ENCODE data around the gene RNASEH2A. TPM values are rescaled to one million over a fixed set of nuclear protein-coding genes. Genes with fewer than 3 reads are reported as not detected.

The RNASEH2A gene
- total RNA-seq, 4 donors from 2014 or later = 7.1 to 19.2 (median 14.9) TPM

DNA sequence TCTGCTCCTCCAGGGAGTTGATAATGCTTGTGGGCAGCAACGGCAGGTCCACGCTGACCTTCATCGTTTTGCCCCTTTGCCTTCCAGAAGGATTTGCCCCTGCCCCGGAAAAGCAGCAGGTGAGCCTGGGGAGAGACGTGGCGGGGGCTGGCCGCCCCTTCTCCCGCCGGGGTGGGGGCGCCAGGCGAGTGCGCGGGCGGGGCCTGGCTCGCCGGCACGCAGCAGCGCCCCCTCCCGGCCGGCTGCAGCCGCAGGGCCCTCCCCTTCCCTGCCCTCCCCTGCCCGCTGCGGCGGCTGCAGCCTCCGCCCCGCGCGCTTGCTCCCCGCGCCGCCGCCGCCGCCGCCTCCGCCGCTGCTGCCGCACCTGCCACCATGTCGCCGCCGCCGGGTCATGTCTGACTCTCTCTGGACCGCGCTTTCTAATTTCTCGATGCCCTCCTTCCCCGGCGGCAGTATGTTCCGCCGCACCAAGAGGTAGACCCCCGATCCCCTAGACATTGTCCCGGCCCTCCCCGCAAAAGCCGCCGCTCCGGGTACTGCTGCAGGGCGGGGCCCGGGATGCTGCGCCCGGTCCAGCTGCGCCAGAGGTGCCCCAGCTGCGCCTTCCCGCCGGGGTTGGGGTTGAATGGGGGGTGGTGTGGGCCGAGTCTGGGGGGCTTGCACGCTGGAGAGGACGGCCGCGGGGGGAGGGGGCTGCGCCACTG, 31.9 kb downstream of the RNASEH2A start, which contains the start of gene MAST1:
MAST1 (plus strand) TSS at position 334 of the 704 bp plus-strand sequence; CDS start at position 392, 58 bp downstream.
- Histone ChIP-seq H3K27me3 (peaks cover 18 to 100% (median 37%) of the 10 kb centered on the region in 4 donors), H3K4me3 (peak within 1 kb of the TSS; percentile 17 to 60 (median 32)), H3K9me3 (no peaks in the 10 kb centered on the region), H3K36me3 (no peaks in the 10 kb centered on the region), H3K4me1 (peaks cover 15 to 61% (median 19%) of the 10 kb centered on the region in 3 donors), H3K27ac (no peak within 1 kb of the TSS)
- intact Hi-C loops (cut with DNase I) = no loop called here
- TF ChIP-seq, protein P1, sequence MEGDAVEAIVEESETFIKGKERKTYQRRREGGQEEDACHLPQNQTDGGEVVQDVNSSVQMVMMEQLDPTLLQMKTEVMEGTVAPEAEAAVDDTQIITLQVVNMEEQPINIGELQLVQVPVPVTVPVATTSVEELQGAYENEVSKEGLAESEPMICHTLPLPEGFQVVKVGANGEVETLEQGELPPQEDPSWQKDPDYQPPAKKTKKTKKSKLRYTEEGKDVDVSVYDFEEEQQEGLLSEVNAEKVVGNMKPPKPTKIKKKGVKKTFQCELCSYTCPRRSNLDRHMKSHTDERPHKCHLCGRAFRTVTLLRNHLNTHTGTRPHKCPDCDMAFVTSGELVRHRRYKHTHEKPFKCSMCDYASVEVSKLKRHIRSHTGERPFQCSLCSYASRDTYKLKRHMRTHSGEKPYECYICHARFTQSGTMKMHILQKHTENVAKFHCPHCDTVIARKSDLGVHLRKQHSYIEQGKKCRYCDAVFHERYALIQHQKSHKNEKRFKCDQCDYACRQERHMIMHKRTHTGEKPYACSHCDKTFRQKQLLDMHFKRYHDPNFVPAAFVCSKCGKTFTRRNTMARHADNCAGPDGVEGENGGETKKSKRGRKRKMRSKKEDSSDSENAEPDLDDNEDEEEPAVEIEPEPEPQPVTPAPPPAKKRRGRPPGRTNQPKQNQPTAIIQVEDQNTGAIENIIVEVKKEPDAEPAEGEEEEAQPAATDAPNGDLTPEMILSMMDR (IDR thresholded peaks at IDR 0.05) = peak in 4 of 6 experiments; percentile 41 to 66 (median 58)
- TF ChIP-seq POLR2A (IDR thresholded peaks at IDR 0.05) = no peak
- DNase-seq = no peak
- WGBS, 2 donors = no CpG with 5 or more reads among the region's 69 CpGs

DNA sequence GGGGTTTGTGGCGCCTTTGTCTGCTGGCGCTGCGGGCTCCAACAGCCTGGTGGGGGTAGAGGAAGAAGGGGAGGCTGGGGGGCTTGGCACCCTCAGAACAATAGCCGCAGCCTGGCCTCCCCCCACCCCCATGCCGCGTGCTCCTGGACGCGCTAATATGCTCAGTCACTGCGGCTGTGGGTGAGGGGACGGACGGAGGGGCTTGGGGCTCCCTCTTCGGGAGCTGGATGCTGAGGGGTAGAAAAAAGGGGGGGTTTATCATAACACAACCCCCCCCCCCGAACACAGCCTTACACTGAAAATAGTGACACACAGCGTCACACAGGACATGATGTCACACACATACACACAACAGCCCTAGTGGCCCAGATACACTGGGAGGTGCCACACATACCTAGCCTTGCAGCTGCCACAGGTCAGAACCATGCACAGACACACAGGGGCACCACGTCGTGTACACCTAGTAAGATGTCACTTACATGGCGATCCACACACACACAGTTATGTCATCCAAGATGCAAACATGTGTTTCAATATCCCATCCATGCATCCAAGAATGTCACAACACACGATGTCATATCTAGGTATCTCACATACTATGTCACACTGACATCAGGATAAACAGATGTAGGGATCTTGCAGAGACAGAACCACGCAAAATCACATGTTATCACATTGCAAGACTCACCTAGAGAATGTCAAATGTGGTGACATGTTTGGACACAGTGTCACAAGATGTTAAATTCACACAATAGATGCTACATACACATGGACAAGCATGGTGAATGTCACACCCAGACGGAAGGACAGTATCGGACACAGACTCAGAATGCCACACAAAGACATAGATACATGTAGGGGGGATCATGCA, 32.7 kb downstream of the RNASEH2A start:
- Histone ChIP-seq H3K36me3 (no peaks in the 10 kb centered on the region), H3K27ac (no peak overlapping the region), H3K27me3 (peaks cover 14 to 100% (median 33%) of the 10 kb centered on the region in 4 donors), H3K9me3 (no peaks in the 10 kb centered on the region), H3K4me1 (peaks cover 14 to 53% (median 15%) of the 10 kb centered on the region in 3 donors), H3K4me3 (peak overlapping the region in 3 of 4 donors; percentile 17 to 60 (median 42))
- DNase-seq = no peak
- WGBS, 2 donors = 45 to 49% methylated on average over 6 to 8 of the region's 21 CpGs
- no peak for TF ChIP-seq POLR2A (IDR thresholded peaks at IDR 0.05)
- TF ChIP-seq, protein P1 (IDR thresholded peaks at IDR 0.05) = no peak
- intact Hi-C loops (cut with DNase I) = no loop called here

DNA sequence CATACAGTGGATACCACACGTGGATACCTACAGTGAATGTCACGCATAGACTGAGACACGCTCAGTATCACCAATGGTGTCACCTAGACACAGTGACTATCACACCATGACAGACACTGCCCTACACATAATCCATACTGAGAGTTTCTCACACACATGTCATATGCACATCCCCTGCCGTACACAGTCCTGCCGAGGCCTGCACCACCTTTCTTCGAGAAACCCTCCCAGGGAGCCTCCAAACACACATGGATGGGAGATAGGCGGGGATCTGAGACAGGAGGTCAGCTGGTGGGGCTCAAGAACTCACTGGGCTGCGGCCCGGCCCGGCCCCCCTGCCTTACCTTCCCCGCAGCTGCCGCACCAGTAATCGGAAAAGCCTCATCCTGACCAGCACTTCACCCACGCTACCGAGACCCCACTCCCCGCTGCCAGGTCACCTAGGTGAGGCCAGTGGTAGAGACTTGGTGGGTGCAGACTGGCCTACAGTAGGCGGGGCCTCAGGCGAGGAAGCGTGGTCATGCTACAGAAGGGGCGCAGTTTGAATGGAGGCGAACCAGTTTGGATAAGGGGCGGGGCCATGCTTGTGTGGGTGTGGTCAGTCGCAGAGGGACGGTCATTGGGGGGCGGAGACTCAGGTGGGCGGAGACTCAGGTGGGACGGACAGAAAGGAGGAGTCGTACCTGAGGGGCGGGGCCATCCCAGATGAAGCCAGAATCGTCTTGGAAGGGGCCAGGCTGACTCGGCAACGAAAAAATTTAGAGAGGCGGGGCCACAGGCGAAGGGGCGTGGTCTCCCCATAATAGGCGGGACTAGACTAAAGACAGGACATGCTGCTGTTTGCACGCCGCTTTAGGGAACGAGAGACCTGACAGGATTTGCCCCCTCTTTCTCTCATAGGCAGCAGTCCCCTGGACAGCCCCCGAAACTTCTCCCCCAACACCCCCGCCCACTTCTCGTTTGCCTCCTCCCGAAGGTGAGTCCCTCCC, 34.0 kb downstream of the RNASEH2A start:
- Histone ChIP-seq H3K4me1 (peaks cover 12 to 40% (median 12%) of the 10 kb centered on the region in 3 donors), H3K27ac (no peak overlapping the region), H3K36me3 (no peaks in the 10 kb centered on the region), H3K27me3 (peaks cover 2 to 100% (median 21%) of the 10 kb centered on the region in 4 donors), H3K9me3 (no peaks in the 10 kb centered on the region), H3K4me3 (peak overlapping the region in 3 of 4 donors; percentile 9 to 44 (median 14))
- TF ChIP-seq, protein P1 (IDR thresholded peaks at IDR 0.05) = no peak
- TF ChIP-seq POLR2A (IDR thresholded peaks at IDR 0.05) = no peak
- intact Hi-C loops (cut with DNase I) = loop anchor here (5.0 kb wide), 1 partner anchor 68 kb away; no protein-coding TSS in a partner anchor
- WGBS, 2 donors = 18 to 25% methylated on average over 27 of the region's 43 CpGs
- no peak for DNase-seq

DNA sequence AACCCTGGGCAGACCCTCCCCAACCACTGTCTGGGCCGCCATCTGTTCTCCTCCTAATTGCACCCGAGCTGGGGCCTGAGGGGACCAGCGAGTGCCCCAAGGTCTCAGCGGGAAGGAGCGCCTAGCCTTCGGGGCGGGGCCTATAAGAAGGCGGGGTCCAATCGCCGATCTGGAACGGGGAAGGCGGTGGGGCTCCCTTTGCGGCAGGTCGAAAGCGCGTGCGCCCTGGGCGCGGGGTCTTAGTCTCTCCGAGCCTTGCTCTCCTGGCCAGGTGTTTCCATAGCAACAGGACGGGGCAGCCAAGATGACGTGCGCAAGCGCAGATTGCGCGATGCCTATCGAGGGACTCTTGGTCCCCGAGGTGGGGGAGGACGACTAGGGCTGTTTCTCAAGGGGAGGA, 34.7 kb downstream of the RNASEH2A start:
- Histone ChIP-seq H3K4me3 (peak overlapping the region in 3 of 4 donors; percentile 9 to 44 (median 14)), H3K36me3 (no peaks in the 10 kb centered on the region), H3K27me3 (peaks cover 0 to 100% (median 18%) of the 10 kb centered on the region in 4 donors), H3K9me3 (no peaks in the 10 kb centered on the region), H3K4me1 (peaks cover 12 to 33% (median 12%) of the 10 kb centered on the region in 3 donors), H3K27ac (no peak overlapping the region)
- intact Hi-C loops (cut with DNase I) = loop anchor here (5.0 kb wide), 1 partner anchor 69 kb away; no protein-coding TSS in a partner anchor
- no peak for DNase-seq
- WGBS, 2 donors = 6 to 13% methylated on average over 4 to 6 of the region's 29 CpGs
- TF ChIP-seq, protein P1 (IDR thresholded peaks at IDR 0.05) = no peak
- no peak for TF ChIP-seq POLR2A (IDR thresholded peaks at IDR 0.05)
